ENCODE results near the gene DKC1.

The DKC1 gene

DNA sequence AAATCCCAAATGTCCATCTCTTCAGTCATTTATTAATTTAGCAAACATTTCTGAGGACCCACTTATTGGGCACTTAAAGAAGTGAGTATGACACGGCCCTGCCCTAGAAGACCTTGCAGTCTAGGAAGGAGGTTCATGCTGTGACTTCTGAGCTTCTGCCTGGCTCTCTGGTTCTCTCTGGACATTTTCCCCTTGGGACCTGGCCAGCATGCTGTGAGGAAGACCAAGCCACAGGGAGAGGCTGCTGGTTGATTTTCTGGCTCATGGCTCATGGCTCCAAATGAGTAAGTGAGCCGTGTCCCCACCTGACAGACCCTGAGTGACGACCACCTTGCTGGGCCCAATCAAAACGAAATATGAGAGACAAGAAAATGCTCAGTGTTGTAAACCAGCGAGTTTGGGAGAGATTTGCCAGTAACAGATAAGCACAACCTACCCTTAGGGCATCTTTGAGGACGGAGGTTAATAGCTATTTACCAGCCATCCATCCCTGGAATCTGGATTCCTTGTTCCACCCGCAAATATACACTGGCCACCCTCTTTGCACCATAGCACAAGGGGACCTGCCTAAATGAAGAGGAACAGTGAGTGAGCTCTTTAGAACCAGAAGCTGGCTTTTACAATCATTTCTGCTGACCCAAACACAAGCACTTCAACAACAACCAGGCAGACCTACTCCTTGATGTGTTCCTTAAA, 41.7 kb downstream of the DKC1 start:
- ChIA-PET POLR2A (no interaction called here), CTCF (interaction anchor here (1.0 kb wide), 1 partner anchor 26 kb away, joined by 3 read pairs; no protein-coding TSS in a partner anchor)
- TF ChIP-seq, protein P1, sequence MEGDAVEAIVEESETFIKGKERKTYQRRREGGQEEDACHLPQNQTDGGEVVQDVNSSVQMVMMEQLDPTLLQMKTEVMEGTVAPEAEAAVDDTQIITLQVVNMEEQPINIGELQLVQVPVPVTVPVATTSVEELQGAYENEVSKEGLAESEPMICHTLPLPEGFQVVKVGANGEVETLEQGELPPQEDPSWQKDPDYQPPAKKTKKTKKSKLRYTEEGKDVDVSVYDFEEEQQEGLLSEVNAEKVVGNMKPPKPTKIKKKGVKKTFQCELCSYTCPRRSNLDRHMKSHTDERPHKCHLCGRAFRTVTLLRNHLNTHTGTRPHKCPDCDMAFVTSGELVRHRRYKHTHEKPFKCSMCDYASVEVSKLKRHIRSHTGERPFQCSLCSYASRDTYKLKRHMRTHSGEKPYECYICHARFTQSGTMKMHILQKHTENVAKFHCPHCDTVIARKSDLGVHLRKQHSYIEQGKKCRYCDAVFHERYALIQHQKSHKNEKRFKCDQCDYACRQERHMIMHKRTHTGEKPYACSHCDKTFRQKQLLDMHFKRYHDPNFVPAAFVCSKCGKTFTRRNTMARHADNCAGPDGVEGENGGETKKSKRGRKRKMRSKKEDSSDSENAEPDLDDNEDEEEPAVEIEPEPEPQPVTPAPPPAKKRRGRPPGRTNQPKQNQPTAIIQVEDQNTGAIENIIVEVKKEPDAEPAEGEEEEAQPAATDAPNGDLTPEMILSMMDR (IDR thresholded peaks at IDR 0.05; ENCODE audit: control extremely low read depth, extremely low read depth, low read depth, missing control alignments), result no peak
- no peak for DNase-seq (ENCODE audit: extremely low spot score)

GRCh38 chrX:154804957-154805695, 42.5 kb downstream of the DKC1 start, which contains the start of gene MPP1:
MPP1 (minus strand) TSS chrX:154805485; CDS start chrX:154805373, 112 bp downstream.
- TF ChIP-seq, protein P1 (IDR thresholded peaks at IDR 0.05; ENCODE audit: control extremely low read depth, extremely low read depth, low read depth, missing control alignments), result no peak
- POLR2A ChIA-PET, result interaction anchor here (0.8 kb wide), 1 partner anchor 43 kb away, joined by 3 read pairs; the partner anchor contains the start of gene DKC1
- DNase-seq (ENCODE audit: extremely low spot score), result peak; percentile 88
- CTCF ChIA-PET, result interaction anchor here (1.0 kb wide), 1 partner anchor 26 kb away, joined by 3 read pairs; no protein-coding TSS in a partner anchor

DNA sequence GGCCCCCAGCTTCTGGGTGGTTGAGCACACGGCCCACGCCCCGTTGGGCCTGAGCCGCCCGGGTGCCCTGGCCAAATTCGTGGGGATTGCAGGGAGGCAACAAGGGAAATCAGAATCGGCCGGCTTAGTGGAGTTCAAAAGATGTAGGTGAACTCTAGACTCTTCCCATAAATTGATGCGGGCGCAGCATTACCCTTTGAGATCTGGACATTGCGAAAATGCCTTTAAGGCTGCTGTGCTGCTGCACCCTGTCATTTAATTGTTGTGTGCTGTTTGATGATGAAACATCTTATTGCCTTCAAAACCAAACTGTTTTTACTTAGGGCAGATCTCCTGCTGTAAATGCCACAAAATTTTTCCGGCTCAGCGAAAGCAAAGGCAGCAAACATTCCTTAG, 43.0 kb downstream of the DKC1 start:
- CTCF ChIA-PET, result interaction anchor here (1.0 to 1.4 kb wide), 2 partner anchors 27 to 56 kb away, joined by 3 read pairs; no protein-coding TSS in a partner anchor
- TF ChIP-seq, protein P1 (IDR thresholded peaks at IDR 0.05; ENCODE audit: control extremely low read depth, extremely low read depth, low read depth, missing control alignments), result no peak
- no peak for DNase-seq (ENCODE audit: extremely low spot score)
- POLR2A ChIA-PET, result interaction anchor here (0.6 to 0.8 kb wide), 2 partner anchors 18 to 43 kb away, joined by 3 read pairs; partner anchors contain the start of gene DKC1

DNA sequence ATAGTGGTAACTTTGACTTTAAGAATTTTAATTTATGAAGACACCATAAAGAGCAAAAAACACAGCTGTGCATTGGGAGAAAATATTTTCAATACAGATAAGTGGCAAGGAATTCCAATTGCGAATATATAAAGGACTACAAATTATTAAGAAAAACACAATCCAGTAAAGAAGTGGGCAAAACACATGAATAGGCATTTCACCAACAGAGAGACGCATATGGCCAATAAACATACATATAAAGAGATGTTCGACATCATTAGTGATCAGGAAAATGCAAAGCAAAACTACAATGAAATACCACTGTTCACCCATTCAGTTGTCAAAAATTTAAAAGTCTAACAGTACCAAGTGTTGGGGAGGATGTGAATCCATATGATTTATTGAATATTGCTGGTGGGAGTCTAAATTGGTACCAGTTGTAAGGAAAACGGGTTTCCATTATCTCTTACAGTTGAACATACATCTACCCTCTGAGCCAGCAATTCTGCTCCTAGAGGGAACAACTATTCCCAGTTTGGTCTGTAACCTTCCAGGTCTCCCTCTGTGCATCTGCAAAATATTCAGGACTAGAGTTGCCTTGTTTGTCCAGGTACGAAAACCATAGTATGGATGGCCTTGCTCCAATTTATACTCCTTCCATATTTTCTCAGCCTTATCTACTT, 44.3 kb downstream of the DKC1 start:
- POLR2A ChIA-PET, result no interaction called here
- CTCF ChIA-PET, result interaction anchor here (1.4 kb wide), 1 partner anchor 58 kb away, joined by 3 read pairs; no protein-coding TSS in a partner anchor
- TF ChIP-seq, protein P1 (IDR thresholded peaks at IDR 0.05; ENCODE audit: control extremely low read depth, extremely low read depth, low read depth, missing control alignments), result no peak
- no peak for DNase-seq (ENCODE audit: extremely low spot score)

DNA sequence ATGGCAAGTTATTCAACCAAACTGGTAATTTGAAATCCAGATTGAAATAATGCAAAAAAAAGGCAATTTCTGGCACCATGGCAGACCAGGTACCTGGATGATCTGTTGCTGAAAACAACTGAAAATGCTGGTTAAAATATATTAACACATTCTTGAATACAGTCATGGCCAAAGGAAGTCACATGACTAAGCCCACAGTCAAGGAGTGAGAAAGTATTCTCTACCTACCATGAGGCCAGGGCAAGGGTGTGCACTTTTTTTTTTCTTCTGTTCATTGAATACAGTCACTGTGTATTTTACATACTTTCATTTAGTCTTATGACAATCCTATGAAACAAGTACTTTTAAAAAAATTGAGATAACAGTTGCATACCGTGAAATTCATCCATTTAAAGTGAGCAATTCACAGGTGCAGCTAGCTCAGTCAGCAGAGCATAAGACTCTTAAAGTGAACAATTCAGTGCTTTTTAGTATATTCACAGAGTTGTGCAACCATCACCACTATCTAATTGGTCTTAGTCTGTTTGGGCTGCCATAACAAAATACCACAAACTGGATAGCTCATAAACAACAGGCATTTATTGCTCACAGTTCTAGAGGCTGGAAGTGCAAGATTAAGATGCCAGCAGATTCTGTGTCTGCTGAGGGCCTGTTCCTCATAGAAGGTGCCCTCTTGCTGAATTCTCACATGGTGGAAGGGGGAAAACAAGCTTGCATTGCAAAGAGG, 47.4 kb downstream of the DKC1 start:
- TF ChIP-seq, protein P1 (IDR thresholded peaks at IDR 0.05; ENCODE audit: control extremely low read depth, extremely low read depth, low read depth, missing control alignments), result no peak
- ChIA-PET POLR2A (no interaction called here), CTCF (no interaction called here)
- DNase-seq (ENCODE audit: extremely low spot score), result no peak
